ENCODE measurements around the gene GUCY1B1. TPM values are rescaled to one million over a fixed set of nuclear protein-coding genes. Genes with fewer than 3 reads are reported as not detected.

GUCY1B1 gene
- total and polyA plus RNA-seq, 9 of the 15 experiments (the other 6 are each of a cell fraction or from before 2014, with no cell fraction given): not detected

GRCh38 chr4:155751569-155751968 is 7.3 kb upstream of the GUCY1B1 start (continued):
- no peak for TF ChIP-seq UBTF (IDR thresholded peaks at IDR 0.05; ENCODE audit: borderline replicate concordance in 1 of 2, low read depth in 2 of 2, low read length in 2 of 2)
- TF ChIP-seq ZNF311 (CRISPR knock-in tag; IDR thresholded peaks at IDR 0.05): no peak

- POLR2A ChIA-PET: no interaction called here
- WGBS (ENCODE audit: insufficient coverage, low coverage, missing lambda C conversion rate): 0% methylated on average over 1 of the region's 1 CpG
Observed at GRCh38 chr4:155757745-155758265, 1.0 kb upstream of the GUCY1B1 start.

More at GRCh38 chr4:155757745-155758265, 1.0 kb upstream of the GUCY1B1 start:
- Histone ChIP-seq H3K27ac (ENCODE audit: extremely low read depth, low read depth, low read length) (no peak overlapping the region), H3K4me1 (replicated peaks in 1 of 2; ENCODE audit: control insufficient read depth in 2 of 2, insufficient read depth in 2 of 2, low read length in 2 of 2) (0 out of 5 replicates have a peak, but pooled peaks cover 0 to 3% of the 10 kb centered on the region in 2 experiments), H3K9ac (ENCODE audit: insufficient read depth in 1 of 2, low read depth in 2 of 2, low read length in 2 of 2) (no peak overlapping the region), H4K20me1 (replicated peaks; ENCODE audit: control insufficient read depth, insufficient read depth, low read length) (no peaks in the 10 kb centered on the region), H3K79me2 (ENCODE audit: control insufficient read depth, insufficient read depth, low read length) (no peaks in the 10 kb centered on the region), H3K9me1 (ENCODE audit: control insufficient read depth, insufficient read depth, low read length) (no peaks in the 10 kb centered on the region), H3K9me3 (replicated peaks; ENCODE audit: control insufficient read depth, insufficient read depth, low read depth, low read length) (no peaks in the 10 kb centered on the region), H3K4me3 (no peak overlapping the region), H3K27me3 (ENCODE audit: control insufficient read depth in 2 of 2, insufficient read depth in 2 of 2, low read length in 2 of 2) (no peaks in the 10 kb centered on the region), H2AFZ (ENCODE audit: low read depth, low read length) (no peak overlapping the region), H3K36me3 (ENCODE audit: control insufficient read depth, insufficient read depth, low read length) (no peaks in the 10 kb centered on the region), H3K4me2 (ENCODE audit: insufficient read depth, low read length) (no peak overlapping the region)
- in situ Hi-C loops (cut with MboI) (no loop called here), intact Hi-C loops (cut with micrococcal nuclease) (no loop called here)
- TF ChIP-seq MAFK (IDR thresholded peaks at IDR 0.05; ENCODE audit: low read length): peak; percentile 25; the same call in 1 of the 2 replicates
- TF ChIP-seq SRSF7 (optimal IDR thresholded peaks at IDR 0.05; ENCODE audit: low read depth, low read length): no peak
- no peak for TF ChIP-seq GATAD2A (IDR thresholded peaks at IDR 0.05)
- FAIRE-seq (no peak), DNase-seq (ENCODE audit: extremely low read depth in 1 of 4, low spot score in 3 of 4) (no peak), ATAC-seq (no peak)
- no TSS peak for BruUV-seq (replicated peaks)
- CTCF ChIA-PET (ENCODE audit: low intra/inter-chr PET ratio): no interaction called here
